ENCODE data around the gene WWC2.

WWC2 gene

GRCh38 chr4:183211533-183211932, 112.5 kb downstream of the WWC2 start:
- no peaks in the 10 kb centered on the region for H3K4me1 ChIP-seq (ENCODE audit: insufficient read depth, low read length)
- no peaks in the 10 kb centered on the region for H3K79me2 ChIP-seq (ENCODE audit: insufficient read depth, low read length)
- H3K36me3 ChIP-seq (ENCODE audit: insufficient read depth, low read length), result no peaks in the 10 kb centered on the region
- H4K20me1 ChIP-seq (ENCODE audit: insufficient read depth, low read length), result no peaks in the 10 kb centered on the region
- H3K9ac ChIP-seq (ENCODE audit: low read depth, low read length), result no peak overlapping the region
- H3K4me2 ChIP-seq (ENCODE audit: insufficient read depth, low read length), result no peak overlapping the region
- no peak overlapping the region for H3K4me3 ChIP-seq (ENCODE audit: low read depth in 1 of 2, low read length in 2 of 2)
- no peak overlapping the region for H2AFZ ChIP-seq (ENCODE audit: low read depth, low read length)
- H3K27me3 ChIP-seq (ENCODE audit: insufficient read depth, low read length, poor library complexity), result peaks cover 3% of the 10 kb centered on the region
- DNase-seq (no peak), ATAC-seq (ENCODE audit: insufficient read depth, low read depth) (no peak)
- no peak for TF ChIP-seq EZH2 (IDR thresholded peaks at IDR 0.05; ENCODE audit: borderline replicate concordance, low read depth, low read length, severe bottlenecking)
- no peak for TF ChIP-seq CTCF (IDR thresholded peaks at IDR 0.05; ENCODE audit: borderline replicate concordance, extremely low read depth, low read length, poor library complexity, severe bottlenecking)
- no peaks in the 10 kb centered on the region for H3K9me3 ChIP-seq (ENCODE audit: insufficient read depth, low read length, severe bottlenecking)
- no peak overlapping the region for H3K27ac ChIP-seq (ENCODE audit: low read length)

- no peaks in the 10 kb centered on the region for H3K27me3 ChIP-seq (ENCODE audit: insufficient read depth, low read length, poor library complexity)
- H3K4me1 ChIP-seq (ENCODE audit: insufficient read depth, low read length), result no peaks in the 10 kb centered on the region
- no peaks in the 10 kb centered on the region for H3K36me3 ChIP-seq (ENCODE audit: insufficient read depth, low read length)
- no peak overlapping the region for H2AFZ ChIP-seq (ENCODE audit: low read depth, low read length)
- no peaks in the 10 kb centered on the region for H3K79me2 ChIP-seq (ENCODE audit: insufficient read depth, low read length)
- no peak overlapping the region for H3K9ac ChIP-seq (ENCODE audit: low read depth, low read length)
- no peak overlapping the region for H3K4me3 ChIP-seq (ENCODE audit: low read depth in 1 of 2, low read length in 2 of 2)
- no peak overlapping the region for H3K4me2 ChIP-seq (ENCODE audit: insufficient read depth, low read length)
- DNase-seq (no peak), ATAC-seq (ENCODE audit: insufficient read depth, low read depth) (no peak)
- no peak overlapping the region for H3K27ac ChIP-seq (ENCODE audit: low read length)
- no peaks in the 10 kb centered on the region for H3K9me3 ChIP-seq (ENCODE audit: insufficient read depth, low read length, severe bottlenecking)
- H4K20me1 ChIP-seq (ENCODE audit: insufficient read depth, low read length), result no peaks in the 10 kb centered on the region
- no peak for TF ChIP-seq EZH2 (IDR thresholded peaks at IDR 0.05; ENCODE audit: borderline replicate concordance, low read depth, low read length, severe bottlenecking)
- TF ChIP-seq CTCF (IDR thresholded peaks at IDR 0.05; ENCODE audit: borderline replicate concordance, extremely low read depth, low read length, poor library complexity, severe bottlenecking), result no peak
Observed at GRCh38 chr4:183213996-183214395, 114.9 kb downstream of the WWC2 start.

- Histone ChIP-seq H3K27ac (ENCODE audit: low read length) (no peak overlapping the region), H3K9me3 (ENCODE audit: insufficient read depth, low read length, severe bottlenecking) (no peaks in the 10 kb centered on the region), H3K79me2 (ENCODE audit: insufficient read depth, low read length) (no peaks in the 10 kb centered on the region), H3K27me3 (ENCODE audit: insufficient read depth, low read length, poor library complexity) (no peaks in the 10 kb centered on the region), H2AFZ (ENCODE audit: low read depth, low read length) (no peak overlapping the region), H3K4me3 (ENCODE audit: low read depth in 1 of 2, low read length in 2 of 2) (no peak overlapping the region), H3K9ac (ENCODE audit: low read depth, low read length) (no peak overlapping the region), H4K20me1 (ENCODE audit: insufficient read depth, low read length) (no peaks in the 10 kb centered on the region), H3K4me2 (ENCODE audit: insufficient read depth, low read length) (no peak overlapping the region), H3K4me1 (ENCODE audit: insufficient read depth, low read length) (no peaks in the 10 kb centered on the region), H3K36me3 (ENCODE audit: insufficient read depth, low read length) (no peaks in the 10 kb centered on the region)
- no peak for DNase-seq
- ATAC-seq (ENCODE audit: insufficient read depth, low read depth), result no peak
- TF ChIP-seq EZH2 (IDR thresholded peaks at IDR 0.05; ENCODE audit: borderline replicate concordance, low read depth, low read length, severe bottlenecking) (no peak), CTCF (IDR thresholded peaks at IDR 0.05; ENCODE audit: borderline replicate concordance, extremely low read depth, low read length, poor library complexity, severe bottlenecking) (no peak)
Observed at GRCh38 chr4:183214912-183215488, 115.9 kb downstream of the WWC2 start.

GRCh38 chr4:183220236-183220635, 121.2 kb downstream of the WWC2 start:
- Histone ChIP-seq H3K36me3 (ENCODE audit: insufficient read depth, low read length) (no peaks in the 10 kb centered on the region), H3K4me2 (ENCODE audit: insufficient read depth, low read length) (no peak overlapping the region), H2AFZ (ENCODE audit: low read depth, low read length) (no peak overlapping the region), H3K9ac (ENCODE audit: low read depth, low read length) (no peak overlapping the region), H3K4me3 (ENCODE audit: low read depth in 1 of 2, low read length in 2 of 2) (no peak overlapping the region), H3K79me2 (ENCODE audit: insufficient read depth, low read length) (no peaks in the 10 kb centered on the region), H3K9me3 (ENCODE audit: insufficient read depth, low read length, severe bottlenecking) (no peaks in the 10 kb centered on the region), H3K27me3 (ENCODE audit: insufficient read depth, low read length, poor library complexity) (no peaks in the 10 kb centered on the region), H3K4me1 (ENCODE audit: insufficient read depth, low read length) (no peaks in the 10 kb centered on the region), H4K20me1 (ENCODE audit: insufficient read depth, low read length) (no peaks in the 10 kb centered on the region), H3K27ac (ENCODE audit: low read length) (no peak overlapping the region)
- DNase-seq (no peak), ATAC-seq (ENCODE audit: insufficient read depth, low read depth) (no peak)
- no peak for TF ChIP-seq EZH2 (IDR thresholded peaks at IDR 0.05; ENCODE audit: borderline replicate concordance, low read depth, low read length, severe bottlenecking)
- TF ChIP-seq CTCF (IDR thresholded peaks at IDR 0.05; ENCODE audit: borderline replicate concordance, extremely low read depth, low read length, poor library complexity, severe bottlenecking), result no peak
